NB4 (cell line): Measurements from ENCODE around the gene PURB.

Experiments used
- CTCF ChIP-seq: IDR thresholded peaks from one replicate; pipeline ENCODE4 v1.5.1; 2012; ENCODE audit warnings: low read depth, low read length
- MAX ChIP-seq: IDR thresholded peaks from 2 replicates; pipeline ENCODE4 v1.6.1; 2011; ENCODE audit warnings: low read depth, low read length
- MYC ChIP-seq: IDR thresholded peaks from 2 replicates; pipeline ENCODE4 v1.6.1; 2011; ENCODE audit warnings: low read depth, low read length
- POLR2A ChIP-seq: IDR thresholded peaks from 2 replicates; pipeline ENCODE4 v1.6.1; 2011; ENCODE audit warnings: mild to moderate bottlenecking; ENCODE audit not compliant: insufficient read length; ENCODE audit errors: extremely low read depth

GRCh38 chr7:44876393-44876792 lies 8.9 kb downstream of the PURB start:
- TF ChIP-seq CTCF, result no peak
- no peak for TF ChIP-seq POLR2A
- no peak for TF ChIP-seq MYC
- TF ChIP-seq MAX, result no peak
